Measurements from ENCODE around the gene FBXO34. TPM values are rescaled to one million over a fixed set of nuclear protein-coding genes. Genes with fewer than 3 reads are reported as not detected.

Gene FBXO34
- total and polyA plus RNA-seq, 2 of the 13 experiments (the other 11 are each of a cell fraction or from before 2014, with no cell fraction given) = 8.8 to 13.5 TPM

- ATAC-seq (no peak), FAIRE-seq (no peak), DNase-seq (ENCODE audit: low spot score) (no peak)
- CTCF ChIA-PET (ENCODE audit: low intra/inter-chr PET ratio, low total read pairs) = no interaction called here
- BruUV-seq (replicated peaks) = no TSS peak
- Histone ChIP-seq H2AFZ (ENCODE audit: low read length) (no peak overlapping the region), H3K36me3 (replicated peaks in 1 of 2; ENCODE audit: control insufficient read depth in 1 of 2, insufficient read depth in 2 of 2, low read length in 2 of 2) (no peaks in the 10 kb centered on the region), H3K27ac (ENCODE audit: extremely low read length, insufficient read depth, low read length) (no peak overlapping the region), H4K20me1 (ENCODE audit: insufficient read depth, low read length) (no peaks in the 10 kb centered on the region), H3K4me1 (ENCODE audit: insufficient read depth, low read length) (no peaks in the 10 kb centered on the region), H3K9me3 (ENCODE audit: low read length) (no peaks in the 10 kb centered on the region), H3K27me3 (ENCODE audit: control insufficient read depth in 1 of 2, insufficient read depth in 2 of 2, low read length in 2 of 2) (peaks cover 2 to 27% of the 10 kb centered on the region in 2 experiments; a peak in 3 of 5 replicates), H3K79me2 (ENCODE audit: insufficient read depth, low read length) (no peaks in the 10 kb centered on the region), H3K4me3 (replicated peaks in 1 of 3; ENCODE audit: insufficient read depth in 1 of 3, low read depth in 2 of 3, low read length in 3 of 3) (no peak overlapping the region), H3K9ac (ENCODE audit: insufficient read depth, low read depth, low read length) (no peak overlapping the region), H3K4me2 (ENCODE audit: low read depth, low read length) (no peak overlapping the region)
- 18% methylated on average over 5 of the region's 5 CpGs for WGBS (ENCODE audit: low lambda C conversion rate)
- intact Hi-C loops (cut with micrococcal nuclease; ENCODE audit: unreplicated experiment) (no loop called here), in situ Hi-C loops (cut with HindIII; ENCODE audit: extremely low pct_ligation_motif_present, low pct_unique_long_range_greater_than_20kb) (no loop called here)
- TF ChIP-seq FOSL1 (CRISPR knock-in tag; IDR thresholded peaks at IDR 0.05; ENCODE audit: borderline replicate concordance) (no peak), NAIF1 (CRISPR knock-in tag; IDR thresholded peaks at IDR 0.05; ENCODE audit: borderline replicate concordance) (no peak), IRF1 (CRISPR knock-in tag; IDR thresholded peaks at IDR 0.05; ENCODE audit: low read depth) (no peak), XRCC5 (optimal IDR thresholded peaks at IDR 0.05; ENCODE audit: low read length) (no peak), YEATS2 (CRISPR knock-in tag; IDR thresholded peaks at IDR 0.05; ENCODE audit: borderline replicate concordance) (no peak), SIX4 (CRISPR knock-in tag; IDR thresholded peaks at IDR 0.05) (no peak), ATF5 (CRISPR knock-in tag; IDR thresholded peaks at IDR 0.05; ENCODE audit: low read depth) (no peak)
- POLR2A ChIA-PET = no interaction called here
Observed at GRCh38 chr14:55253276-55253675, 17.9 kb upstream of the FBXO34 start.

GRCh38 chr14:55254581-55254980 lies 16.6 kb upstream of the FBXO34 start:
- no peak overlapping the region for H3K4me3 ChIP-seq (replicated peaks in 1 of 3; ENCODE audit: insufficient read depth in 1 of 3, low read depth in 2 of 3, low read length in 3 of 3)
- no peaks in the 10 kb centered on the region for H3K79me2 ChIP-seq (ENCODE audit: insufficient read depth, low read length)
- peaks cover 2 to 16% of the 10 kb centered on the region in 2 experiments; a peak in 3 of 5 replicates for H3K27me3 ChIP-seq (ENCODE audit: control insufficient read depth in 1 of 2, insufficient read depth in 2 of 2, low read length in 2 of 2)
- no peak overlapping the region for H3K9ac ChIP-seq (ENCODE audit: insufficient read depth, low read depth, low read length)
- no peaks in the 10 kb centered on the region for H3K9me3 ChIP-seq (ENCODE audit: low read length)
- no TSS peak for BruUV-seq (replicated peaks)
- WGBS (ENCODE audit: low lambda C conversion rate) = 0% methylated on average over 1 of the region's 1 CpG
- H3K27ac ChIP-seq (ENCODE audit: extremely low read length, insufficient read depth, low read length) = no peak overlapping the region
- no peaks in the 10 kb centered on the region for H3K36me3 ChIP-seq (replicated peaks in 1 of 2; ENCODE audit: control insufficient read depth in 1 of 2, insufficient read depth in 2 of 2, low read length in 2 of 2)
- intact Hi-C loops (cut with micrococcal nuclease; ENCODE audit: unreplicated experiment) = no loop called here
- FAIRE-seq = no peak
- ChIA-PET CTCF (ENCODE audit: low intra/inter-chr PET ratio, low total read pairs) (no interaction called here), POLR2A (no interaction called here)
- no peaks in the 10 kb centered on the region for H4K20me1 ChIP-seq (ENCODE audit: insufficient read depth, low read length)
- ATAC-seq = no peak
- no peak overlapping the region for H2AFZ ChIP-seq (ENCODE audit: low read length)
- H3K4me1 ChIP-seq (ENCODE audit: insufficient read depth, low read length) = no peaks in the 10 kb centered on the region
- in situ Hi-C loops (cut with HindIII; ENCODE audit: extremely low pct_ligation_motif_present, low pct_unique_long_range_greater_than_20kb) = no loop called here
- H3K4me2 ChIP-seq (ENCODE audit: low read depth, low read length) = no peak overlapping the region
- DNase-seq (ENCODE audit: low spot score) = no peak
- TF ChIP-seq FOXP1 (IDR thresholded peaks at IDR 0.05) (no peak), FOXP1 (CRISPR knock-in tag; IDR thresholded peaks at IDR 0.05) (no peak), ATF3 (CRISPR knock-in tag; IDR thresholded peaks at IDR 0.05) (no peak), MTF2 (CRISPR knock-in tag; IDR thresholded peaks at IDR 0.05; ENCODE audit: borderline replicate concordance) (no peak), ZNF772 (CRISPR knock-in tag; IDR thresholded peaks at IDR 0.05) (no peak), TSC22D2 (CRISPR knock-in tag; IDR thresholded peaks at IDR 0.05; ENCODE audit: borderline replicate concordance) (no peak), SRF (IDR thresholded peaks at IDR 0.05; ENCODE audit: low read depth, low read length) (no peak), MXI1 (IDR thresholded peaks at IDR 0.05; ENCODE audit: borderline replicate concordance, low read depth, low read length) (no peak), ZNF333 (CRISPR knock-in tag; IDR thresholded peaks at IDR 0.05; ENCODE audit: borderline replicate concordance) (no peak), ZNF782 (CRISPR knock-in tag; IDR thresholded peaks at IDR 0.05; ENCODE audit: borderline replicate concordance) (no peak), ZNF710 (CRISPR knock-in tag; IDR thresholded peaks at IDR 0.05; ENCODE audit: borderline replicate concordance) (no peak)

Data from HepG2 (cell line).